CD4-positive, alpha-beta T cell treated with Interleukin-6 at 100 ng/mL for 8 hours (primary cell): ENCODE data around the gene CXCR2.
"Not testable (repeated sequence)": the region's sequence is repeated elsewhere in the genome, so short reads cannot be mapped to it uniquely, and the experiment has no call there.

ENCODE experiments used
- DNase-seq: peaks from one replicate; pipeline ENCODE4 v3.0.0-alpha.2; 2020; ENCODE audit warnings: mixed read lengths, low spot score

The CXCR2 gene

GRCh38 chr2:218125626-218126080 is at the start of gene CXCR2:
Gene CXCR2, plus strand, starts transcription at chr2:218126028. Its CDS starts 8,774 bp downstream, at chr2:218134802.
- DNase-seq = no peak

- DNase-seq = no peak
Measured at GRCh38 chr2:218077464-218078216, 48.2 kb upstream of the CXCR2 start.

GRCh38 chr2:218079943-218080913 is 45.6 kb upstream of the CXCR2 start:
- DNase-seq = no peak

- DNase-seq = no peak
Measured at GRCh38 chr2:218081063-218081462, 44.8 kb upstream of the CXCR2 start.

GRCh38 chr2:218081695-218082094 is 44.1 kb upstream of the CXCR2 start:
- DNase-seq = no peak

GRCh38 chr2:218082586-218083351 is 43.1 kb upstream of the CXCR2 start:
- no peak for DNase-seq

- DNase-seq = no peak
Measured at GRCh38 chr2:218083352-218083676, 42.5 kb upstream of the CXCR2 start.

- no peak for DNase-seq
Measured at GRCh38 chr2:218086478-218086877, 39.4 kb upstream of the CXCR2 start.

- no peak for DNase-seq
Measured at GRCh38 chr2:218089259-218089658, 36.6 kb upstream of the CXCR2 start.

- DNase-seq = no peak
Measured at GRCh38 chr2:218091746-218092145, 34.1 kb upstream of the CXCR2 start.

GRCh38 chr2:218093879-218094278 is 31.9 kb upstream of the CXCR2 start:
- DNase-seq = no peak

- DNase-seq = no peak
Measured at GRCh38 chr2:218095853-218096252, 30.0 kb upstream of the CXCR2 start.

- no peak for DNase-seq
Measured at GRCh38 chr2:218097975-218098374, 27.9 kb upstream of the CXCR2 start.

GRCh38 chr2:218108834-218109233 is 17.0 kb upstream of the CXCR2 start:
- not testable (repeated sequence) for DNase-seq

- not testable (repeated sequence) for DNase-seq
Measured at GRCh38 chr2:218121789-218122188, 4.0 kb upstream of the CXCR2 start.

GRCh38 chr2:218122286-218122685 is 3.5 kb upstream of the CXCR2 start:
- not testable (repeated sequence) for DNase-seq

- no peak for DNase-seq
Measured at GRCh38 chr2:218123986-218124385, 1.8 kb upstream of the CXCR2 start.

GRCh38 chr2:218125095-218125494 is 733 bp upstream of the CXCR2 start:
- DNase-seq = no peak

- DNase-seq = no peak
Measured at GRCh38 chr2:218127929-218128455, 2.2 kb downstream of the CXCR2 start.

- DNase-seq = no peak
Measured at GRCh38 chr2:218128781-218129457, 3.1 kb downstream of the CXCR2 start.

GRCh38 chr2:218129458-218130135 is 3.8 kb downstream of the CXCR2 start:
- DNase-seq = no peak
